Loucy (cell line): ENCODE results near the gene SIPA1L2.

ENCODE experiments used
- H2AFZ ChIP-seq: fragments of 200-600 bp; sonication (generic); 2 replicates; pipeline ENCODE4 v1.6.0; 2016; ENCODE audit warnings: antibody characterized with exemption, mild to moderate bottlenecking, low read length, moderate library complexity
- H3F3A ChIP-seq: fragments of 200-600 bp; 2 replicates; pipeline ENCODE4 v1.6.0; 2016; ENCODE audit warnings: antibody characterized with exemption, low read depth, mild to moderate bottlenecking
- H3K27me3 ChIP-seq: fragments of 200-600 bp; sonication (generic); 2 replicates; pipeline ENCODE4 v1.6.1; 2014; ENCODE audit warnings: low read length, mild to moderate bottlenecking; ENCODE audit not compliant: insufficient read depth, poor library complexity, severe bottlenecking
- H3K36me3 ChIP-seq: fragments of 200-600 bp; sonication (generic); 2 replicates; pipeline ENCODE4 v1.6.1; 2016; ENCODE audit warnings: low read length; ENCODE audit not compliant: insufficient read depth
- H3K4me1 ChIP-seq: fragments of 200-600 bp; sonication (generic); 2 replicates; pipeline ENCODE4 v1.5.1; 2014; ENCODE audit warnings: low read length, mild to moderate bottlenecking; ENCODE audit not compliant: insufficient read depth, poor library complexity, severe bottlenecking
- H3K4me2 ChIP-seq: fragments of 200-600 bp; sonication (generic); 2 replicates; pipeline ENCODE4 v1.6.0; 2014; ENCODE audit warnings: antibody characterized with exemption, low read length, low read depth, mild to moderate bottlenecking; ENCODE audit not compliant: poor library complexity, severe bottlenecking
- H3K4me3 ChIP-seq: fragments of 200-600 bp; sonication (generic); 2 replicates; pipeline ENCODE4 v1.5.1; 2014; ENCODE audit warnings: low read length, mild to moderate bottlenecking, mixed read lengths; ENCODE audit not compliant: poor library complexity, severe bottlenecking
- H3K79me2 ChIP-seq: fragments of 200-600 bp; sonication (generic); 2 replicates; pipeline ENCODE4 v1.6.1; 2014; ENCODE audit warnings: low read length; ENCODE audit not compliant: insufficient read depth
- H3K9ac ChIP-seq: fragments of 200-600 bp; sonication (generic); 2 replicates; pipeline ENCODE4 v1.6.0; 2014; ENCODE audit warnings: mild to moderate bottlenecking, low read depth, low read length, moderate library complexity; ENCODE audit not compliant: poor library complexity, severe bottlenecking
- H3K9me2 ChIP-seq: fragments of 200-600 bp; sonication (generic); replicated peaks from 2 replicates; pipeline ENCODE4 v1.6.1; 2016; ENCODE audit warnings: low read depth, low read length, mixed read lengths
- H3K9me3 ChIP-seq: fragments of 200-600 bp; sonication (generic); 2 replicates; pipeline ENCODE4 v1.6.1; 2014; ENCODE audit warnings: mild to moderate bottlenecking, antibody characterized with exemption, low read length, low read depth; ENCODE audit not compliant: insufficient read depth
- H4K20me1 ChIP-seq: fragments of 200-600 bp; sonication (generic); 2 replicates; pipeline ENCODE4 v1.6.0; 2014; ENCODE audit warnings: antibody characterized with exemption, low read length, mild to moderate bottlenecking; ENCODE audit not compliant: insufficient read depth, poor library complexity, severe bottlenecking
- CTCF ChIP-seq: fragments of 200-600 bp; sonication (generic); conservative IDR thresholded peaks from 2 replicates; pipeline ENCODE4 v1.5.1; 2014; ENCODE audit warnings: mild to moderate bottlenecking, antibody characterized with exemption, low read length
- EZH2phosphoT487 ChIP-seq: fragments of 200-600 bp; IDR thresholded peaks from 2 replicates; pipeline ENCODE4 v1.6.1; 2018; ENCODE audit warnings: antibody characterized with exemption, mild to moderate bottlenecking, moderate library complexity, borderline replicate concordance

The SIPA1L2 gene

GRCh38 chr1:232594768-232595698 lies 34.9 kb downstream of the SIPA1L2 start:
- Histone ChIP-seq H3K4me3 (no peak overlapping the region), H3K4me1 (peaks cover 65% of the 10 kb centered on the region), H3K9ac (no peak overlapping the region), H3K9me2 (no peaks in the 10 kb centered on the region), H2AFZ (no peak overlapping the region), H3K9me3 (no peaks in the 10 kb centered on the region), H3K79me2 (peaks cover 79% of the 10 kb centered on the region), H3K4me2 (no peak overlapping the region), H3K36me3 (no peaks in the 10 kb centered on the region), H4K20me1 (no peaks in the 10 kb centered on the region), H3K27me3 (no peaks in the 10 kb centered on the region), H3F3A (peaks cover 7% of the 10 kb centered on the region; the same call in 1 of the 2 replicates)
- TF ChIP-seq EZH2phosphoT487 (no peak), CTCF (no peak)

- no peaks in the 10 kb centered on the region for H4K20me1 ChIP-seq
- no peaks in the 10 kb centered on the region for H3K36me3 ChIP-seq
- H3K9me2 ChIP-seq = no peaks in the 10 kb centered on the region
- TF ChIP-seq CTCF = no peak
- no peak for TF ChIP-seq EZH2phosphoT487
- no peak overlapping the region for H3K4me3 ChIP-seq
- peaks cover 77% of the 10 kb centered on the region for H3K79me2 ChIP-seq
- peaks cover 65% of the 10 kb centered on the region for H3K4me1 ChIP-seq
- no peak overlapping the region for H2AFZ ChIP-seq
- H3F3A ChIP-seq = peaks cover 14% of the 10 kb centered on the region; the same call in 1 of the 2 replicates
- H3K9me3 ChIP-seq = no peaks in the 10 kb centered on the region
- H3K4me2 ChIP-seq = no peak overlapping the region
- peak overlapping the region; percentile 6 for H3K9ac ChIP-seq
- no peaks in the 10 kb centered on the region for H3K27me3 ChIP-seq
These were observed 36.0 kb downstream of the SIPA1L2 start for GRCh38 chr1:232593717-232594502.

GRCh38 chr1:232591344-232591743 lies 38.6 kb downstream of the SIPA1L2 start:
- H3K4me1 ChIP-seq = peaks cover 64% of the 10 kb centered on the region
- peak overlapping the region; percentile 8 for H3K9ac ChIP-seq
- H2AFZ ChIP-seq = no peak overlapping the region; the same call in 1 of the 2 replicates
- no peaks in the 10 kb centered on the region for H3K9me2 ChIP-seq
- peak overlapping the region; percentile 30 for H3K4me2 ChIP-seq
- no peaks in the 10 kb centered on the region for H3K9me3 ChIP-seq
- H3F3A ChIP-seq = peaks cover 14% of the 10 kb centered on the region; the same call in 1 of the 2 replicates
- H3K27me3 ChIP-seq = no peaks in the 10 kb centered on the region
- no peaks in the 10 kb centered on the region for H3K36me3 ChIP-seq
- TF ChIP-seq EZH2phosphoT487 (no peak), CTCF (no peak)
- H3K79me2 ChIP-seq = peaks cover 80% of the 10 kb centered on the region
- no peak overlapping the region for H3K4me3 ChIP-seq
- no peaks in the 10 kb centered on the region for H4K20me1 ChIP-seq
